H9 (cell line): Measurements from ENCODE around the gene SULT1E1. TPM values are rescaled to one million over a fixed set of nuclear protein-coding genes. Genes with fewer than 3 reads are reported as not detected.

ENCODE experiments used
- DNase-seq: peaks from one replicate; pipeline ENCODE4 v3.0.0-alpha.2; 2017
- H2AFZ ChIP-seq: one replicate; pipeline ENCODE4 v1.6.1; 2013; ENCODE audit warnings: mild to moderate bottlenecking, low read length, control low read depth, moderate library complexity
- H2AK5ac ChIP-seq: 2 replicates; pipeline ENCODE4 v1.6.1; 2013; ENCODE audit warnings: low read length, control low read depth, mixed read lengths; ENCODE audit not compliant: insufficient read length
- H2BK120ac ChIP-seq: one replicate; pipeline ENCODE4 v1.6.1; 2013; ENCODE audit warnings: low read depth, mild to moderate bottlenecking, low read length, control low read depth, inconsistent platforms; ENCODE audit not compliant: poor library complexity, severe bottlenecking
- H2BK12ac ChIP-seq: 2 replicates; pipeline ENCODE4 v1.6.1; 2013; ENCODE audit warnings: low read length, control low read depth, mixed read lengths, low read depth; ENCODE audit not compliant: insufficient read length
- H2BK15ac ChIP-seq: 2 replicates; pipeline ENCODE4 v1.6.1; 2013; ENCODE audit warnings: low read depth, low read length, control low read depth
- H2BK20ac ChIP-seq: one replicate; pipeline ENCODE4 v1.6.1; 2013; ENCODE audit warnings: low read depth, mild to moderate bottlenecking, low read length, control low read depth, inconsistent platforms; ENCODE audit not compliant: poor library complexity, severe bottlenecking
- H2BK5ac ChIP-seq: 2 replicates; pipeline ENCODE4 v1.6.1; 2013; ENCODE audit warnings: low read length, control low read depth, mixed read lengths; ENCODE audit not compliant: insufficient read length
- H3K14ac ChIP-seq: 2 replicates; pipeline ENCODE4 v1.6.1; 2013; ENCODE audit warnings: low read length, control low read depth; ENCODE audit not compliant: insufficient read depth
- H3K18ac ChIP-seq: 2 replicates; pipeline ENCODE4 v1.6.1; 2013; ENCODE audit warnings: low read depth, mild to moderate bottlenecking, mixed read lengths, low read length, control low read depth; ENCODE audit not compliant: insufficient read length
- H3K23ac ChIP-seq: 2 replicates; pipeline ENCODE4 v1.6.1; 2013; ENCODE audit warnings: low read length, control low read depth, mixed read lengths, low read depth; ENCODE audit not compliant: insufficient read length
- H3K23me2 ChIP-seq: 2 replicates; pipeline ENCODE4 v1.6.1; 2013; ENCODE audit warnings: low read depth, mild to moderate bottlenecking, mixed read lengths, low read length, control low read depth; ENCODE audit not compliant: insufficient read length, poor library complexity, severe bottlenecking
- H3K27ac ChIP-seq: 2 replicates; pipeline ENCODE4 v1.5.1; 2013; ENCODE audit warnings: low read length, control low read depth, mixed read lengths, low read depth; ENCODE audit not compliant: insufficient read length
- H3K27me3 ChIP-seq: 2 replicates; pipeline ENCODE4 v1.6.1; 2013; ENCODE audit warnings: low read length, control low read depth, inconsistent platforms; ENCODE audit not compliant: insufficient read depth
- H3K4ac ChIP-seq: 2 replicates; pipeline ENCODE4 v1.6.1; 2013; ENCODE audit warnings: low read depth, mild to moderate bottlenecking, control low read depth, inconsistent platforms, low read length, moderate library complexity
- H3K4me1 ChIP-seq: 2 replicates; pipeline ENCODE4 v1.6.1; 2013; ENCODE audit warnings: low read length, control low read depth, inconsistent platforms; ENCODE audit not compliant: insufficient read depth
- H3K4me2 ChIP-seq: 2 replicates; pipeline ENCODE4 v1.6.1; 2013; ENCODE audit warnings: low read length, control low read depth, mixed read lengths; ENCODE audit not compliant: insufficient read length, insufficient read depth
- H3K56ac ChIP-seq: 2 replicates; pipeline ENCODE4 v1.6.1; 2013; ENCODE audit warnings: low read depth, mild to moderate bottlenecking, mixed read lengths, low read length, control low read depth; ENCODE audit not compliant: insufficient read length
- H3K79me1 ChIP-seq: 2 replicates; pipeline ENCODE4 v1.6.1; 2013; ENCODE audit warnings: low read depth, mild to moderate bottlenecking, moderate library complexity, low read length, control low read depth, inconsistent platforms; ENCODE audit not compliant: insufficient read depth, poor library complexity, severe bottlenecking
- H3K79me2 ChIP-seq: 2 replicates; pipeline ENCODE4 v1.6.1; 2013; ENCODE audit warnings: low read length, control low read depth, inconsistent platforms; ENCODE audit not compliant: insufficient read depth
- H3K9ac ChIP-seq: 2 replicates; pipeline ENCODE4 v1.6.1; 2013; ENCODE audit warnings: low read length, control low read depth, mixed read lengths; ENCODE audit not compliant: insufficient read length; ENCODE audit errors: extremely low read depth
- H3K9me3 ChIP-seq: one replicate; pipeline ENCODE4 v1.6.1; 2013; ENCODE audit warnings: low read depth, low read length, inconsistent platforms; ENCODE audit not compliant: control insufficient read depth
- H3T11ph ChIP-seq: one replicate; pipeline ENCODE4 v1.6.1; 2013; ENCODE audit warnings: mild to moderate bottlenecking, low read length, control low read depth, inconsistent platforms
- H4K20me1 ChIP-seq: one replicate; pipeline ENCODE4 v1.6.1; 2013; ENCODE audit not compliant: control insufficient read depth, insufficient read length, insufficient read depth
- H4K5ac ChIP-seq: 2 replicates; pipeline ENCODE4 v1.6.1; 2013; ENCODE audit warnings: low read depth, mild to moderate bottlenecking, mixed read lengths, low read length, control low read depth; ENCODE audit not compliant: insufficient read length
- H4K8ac ChIP-seq: replicated peaks from 2 replicates; pipeline ENCODE4 v1.6.1; 2013; ENCODE audit warnings: low read length, control low read depth, mixed read lengths, low read depth; ENCODE audit not compliant: insufficient read length
- H4K91ac ChIP-seq: 2 replicates; pipeline ENCODE4 v1.6.1; 2013; ENCODE audit warnings: low read depth, mild to moderate bottlenecking, moderate library complexity, mixed read lengths, low read length, control low read depth; ENCODE audit not compliant: insufficient read length
- H3K27ac Mint-ChIP-seq, 3 experiments: 2 replicates in 2 of 3; 3 replicates in 1 of 3; pipeline ENCODE4 v1.8.0; 2020 to 2021; ENCODE audit warnings: mixed read lengths in 3 of 3, mild to moderate bottlenecking in 1 of 3, moderate library complexity in 1 of 3
- H3K27me3 Mint-ChIP-seq: 2 replicates; pipeline ENCODE4 v1.8.0; 2021; ENCODE audit warnings: low read depth, mild to moderate bottlenecking, moderate library complexity, mixed read lengths
- H3K36me3 Mint-ChIP-seq, 3 experiments: 2 replicates in 2 of 3; 3 replicates in 1 of 3; pipeline ENCODE4 v1.8.0; 2020 to 2021; ENCODE audit warnings: low read depth in 3 of 3, mixed read lengths in 3 of 3; ENCODE audit not compliant: insufficient read depth in 1 of 3
- H3K4me1 Mint-ChIP-seq, 2 experiments: 2 replicates each; pipeline ENCODE4 v1.8.0; 2020; ENCODE audit warnings: mixed read lengths in 2 of 2
- H3K4me3 Mint-ChIP-seq, 2 experiments: 2 replicates in 1 of 2; 3 replicates in 1 of 2; pipeline ENCODE4 v1.8.0; 2020 to 2021; ENCODE audit warnings: mild to moderate bottlenecking in 2 of 2, mixed read lengths in 2 of 2, moderate library complexity in 1 of 2
- H3K9me3 Mint-ChIP-seq, 2 experiments: 2 replicates in 1 of 2; 3 replicates in 1 of 2; pipeline ENCODE4 v1.8.0; 2020; ENCODE audit warnings: mild to moderate bottlenecking in 2 of 2, mixed read lengths in 2 of 2, moderate library complexity in 1 of 2
- CTCF ChIP-seq: fragments of 200-600 bp; sonication (generic); conservative IDR thresholded peaks from 3 replicates; pipeline ENCODE4 v1.8.0; 2021; ENCODE audit warnings: antibody characterized with exemption, mild to moderate bottlenecking
- WGBS: extraction: QIAGEN DNeasy Blood & Tissue Kit; methylation state at CpG from one replicate; pipeline ENCODE4 v1.1.7; 2013; ENCODE audit warnings: missing lambda C conversion rate, low lambda C conversion rate, mixed read lengths; ENCODE audit not compliant: insufficient read length; ENCODE audit errors: extremely low coverage; 5-methylcytosine and 5-hydroxymethylcytosine counted together
- total RNA-seq: library from RNA; stranded (reverse); gene quantifications from 2 replicates; pipeline ENCODE4 v1.2.1, GENCODE V29; 2021

Gene SULT1E1
- total RNA-seq, 1 experiment from 2014 or later: not detected

GRCh38 chr4:69799337-69799736 lies 60.6 kb downstream of the SULT1E1 start:
- WGBS: no CpG with 5 or more reads among the region's 3 CpGs
- no peaks in the 10 kb centered on the region for H3K9me3 ChIP-seq
- H4K20me1 ChIP-seq: no peaks in the 10 kb centered on the region
- no peak overlapping the region for H2AFZ ChIP-seq
- Mint-ChIP-seq H3K36me3 (no peaks in the 10 kb centered on the region), H3K9me3 (no peaks in the 10 kb centered on the region), H3K27ac (no peak overlapping the region), H3K27me3 (no peaks in the 10 kb centered on the region), H3K4me3 (no peak overlapping the region), H3K4me1 (peaks cover 3% of the 10 kb centered on the region in 2 experiments; a peak in 2 of 4 replicates)
- H3K14ac ChIP-seq: no peak overlapping the region
- no peak overlapping the region for H4K5ac ChIP-seq
- H3K23ac ChIP-seq: no peak overlapping the region
- no peak overlapping the region for H2BK120ac ChIP-seq
- no peak overlapping the region for H2BK5ac ChIP-seq
- no peak overlapping the region for H2BK15ac ChIP-seq
- H3K4me1 ChIP-seq: no peaks in the 10 kb centered on the region
- no peak overlapping the region for H3K56ac ChIP-seq
- H2BK20ac ChIP-seq: no peak overlapping the region
- no peak overlapping the region for H3T11ph ChIP-seq
- no peak for TF ChIP-seq CTCF
- no peaks in the 10 kb centered on the region for H3K23me2 ChIP-seq
- H3K4me2 ChIP-seq: no peak overlapping the region
- no peak overlapping the region for H2BK12ac ChIP-seq
- H3K79me1 ChIP-seq: no peaks in the 10 kb centered on the region
- H3K27me3 ChIP-seq: no peaks in the 10 kb centered on the region
- H2AK5ac ChIP-seq: no peak overlapping the region
- H4K8ac ChIP-seq: no peak overlapping the region
- H3K79me2 ChIP-seq: no peaks in the 10 kb centered on the region
- no peak overlapping the region for H3K18ac ChIP-seq
- no peak overlapping the region for H3K9ac ChIP-seq
- H3K4ac ChIP-seq: no peak overlapping the region
- no peak overlapping the region for H4K91ac ChIP-seq
- no peak for DNase-seq
- H3K27ac ChIP-seq: no peak overlapping the region
